Measurements from ENCODE around the gene ACSL1.
"Not testable (repeated sequence)": the region's sequence is repeated elsewhere in the genome, so short reads cannot be mapped to it uniquely, and the experiment has no call there.

Gene ACSL1

DNA sequence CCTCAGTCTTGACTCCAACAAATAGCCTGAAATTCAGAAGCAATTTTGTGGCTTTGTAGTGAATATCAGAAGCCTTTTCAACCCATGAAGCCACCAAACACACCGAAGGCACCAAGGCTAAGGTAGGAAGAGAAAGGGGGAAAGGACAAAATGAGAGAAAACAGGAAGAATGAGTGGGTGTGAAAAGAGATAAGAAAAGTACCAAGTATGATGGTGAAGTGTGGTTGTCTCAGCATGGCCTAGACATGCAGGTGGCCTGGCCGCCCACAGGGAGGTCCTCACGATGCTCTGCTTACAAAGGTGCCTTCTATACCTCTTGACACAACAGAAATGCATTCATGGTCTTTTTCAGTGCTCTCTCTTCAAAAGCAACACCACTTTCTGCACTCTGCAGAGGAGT is 34.9 kb downstream of the ACSL1 start:
- DNase-seq (ENCODE audit: low spot score), result no peak

GRCh38 chr4:184787766-184788503 is 37.8 kb downstream of the ACSL1 start:
- DNase-seq (ENCODE audit: low spot score), result no peak

DNA sequence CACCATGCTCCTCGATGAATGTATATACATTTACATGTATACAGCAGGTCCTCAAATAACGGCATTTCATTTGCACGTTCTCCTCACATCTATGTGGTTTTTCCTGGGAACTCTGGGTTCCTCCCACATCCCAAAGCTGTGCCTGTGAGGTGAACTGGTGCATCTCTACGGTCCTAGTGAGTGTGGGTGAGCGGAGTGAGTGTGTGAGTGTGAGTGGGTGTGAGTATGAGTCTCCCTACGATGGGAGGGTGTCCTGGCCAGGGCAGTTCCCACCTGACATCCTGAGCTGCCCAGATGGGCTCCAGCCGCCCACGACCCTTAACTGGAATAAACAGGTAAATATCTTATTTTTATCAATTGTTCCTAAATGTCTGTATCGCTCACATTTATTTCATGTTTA is 40.0 kb downstream of the ACSL1 start:
- DNase-seq (ENCODE audit: low spot score), result no peak

GRCh38 chr4:184784628-184785257 is 41.0 kb downstream of the ACSL1 start:
- DNase-seq (ENCODE audit: low spot score), result no peak

DNA sequence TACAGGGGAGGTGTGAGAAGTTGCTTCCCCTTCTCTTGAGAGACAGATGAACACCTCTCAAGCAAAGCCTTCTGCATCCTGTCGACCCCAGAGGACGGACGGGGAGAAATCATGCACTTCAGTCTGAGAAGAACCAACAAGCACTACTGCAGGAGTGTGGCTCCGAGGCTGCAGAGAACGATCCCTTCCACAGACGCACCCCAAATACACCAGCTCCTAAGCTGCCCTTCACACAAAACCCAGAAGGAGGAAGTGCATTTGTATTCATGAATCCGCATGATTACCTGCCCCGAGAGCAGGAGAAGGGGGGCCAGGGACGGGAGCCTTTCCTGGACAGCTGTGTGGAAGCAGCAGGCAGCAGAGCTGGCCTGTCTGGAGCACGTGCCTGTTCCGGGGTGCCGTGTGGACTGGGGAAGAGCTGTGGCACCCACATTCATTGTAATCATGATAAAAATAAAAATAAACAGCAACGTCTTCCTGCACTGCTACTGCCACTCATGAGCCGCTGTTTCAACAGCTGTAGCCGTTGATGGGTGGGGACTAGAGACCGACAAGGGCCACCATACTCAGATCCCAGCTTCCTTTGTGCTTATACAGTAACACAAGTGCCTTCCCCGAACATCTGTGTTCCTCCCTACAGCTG is 42.9 kb downstream of the ACSL1 start:
- no peak for DNase-seq (ENCODE audit: low spot score)

- DNase-seq (ENCODE audit: low spot score), result not testable (repeated sequence)
Measured at GRCh38 chr4:184779160-184779559, 46.6 kb downstream of the ACSL1 start.

DNA sequence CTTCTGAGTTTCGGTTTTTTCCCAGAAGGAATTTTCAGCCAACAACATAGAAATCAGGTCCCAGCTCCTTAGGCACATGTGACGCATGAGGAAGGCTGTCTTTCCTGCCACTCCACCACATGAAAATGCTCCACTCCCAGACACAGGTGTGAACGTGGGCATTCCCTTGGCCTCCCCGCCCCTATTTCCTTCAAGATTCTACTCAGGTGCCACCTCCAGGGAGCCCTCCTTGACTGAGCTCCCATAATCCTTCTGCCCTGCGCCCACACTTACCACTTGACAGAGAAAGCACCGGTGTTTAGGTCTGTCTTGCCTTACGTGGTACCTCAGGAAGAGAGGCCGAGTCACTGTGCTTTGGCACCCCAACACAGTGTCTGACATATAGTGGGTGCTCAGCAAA is 47.4 kb downstream of the ACSL1 start:
- no peak for DNase-seq (ENCODE audit: low spot score)

- no peak for DNase-seq (ENCODE audit: low spot score)
Measured at GRCh38 chr4:184776821-184777220, 48.9 kb downstream of the ACSL1 start.

DNA sequence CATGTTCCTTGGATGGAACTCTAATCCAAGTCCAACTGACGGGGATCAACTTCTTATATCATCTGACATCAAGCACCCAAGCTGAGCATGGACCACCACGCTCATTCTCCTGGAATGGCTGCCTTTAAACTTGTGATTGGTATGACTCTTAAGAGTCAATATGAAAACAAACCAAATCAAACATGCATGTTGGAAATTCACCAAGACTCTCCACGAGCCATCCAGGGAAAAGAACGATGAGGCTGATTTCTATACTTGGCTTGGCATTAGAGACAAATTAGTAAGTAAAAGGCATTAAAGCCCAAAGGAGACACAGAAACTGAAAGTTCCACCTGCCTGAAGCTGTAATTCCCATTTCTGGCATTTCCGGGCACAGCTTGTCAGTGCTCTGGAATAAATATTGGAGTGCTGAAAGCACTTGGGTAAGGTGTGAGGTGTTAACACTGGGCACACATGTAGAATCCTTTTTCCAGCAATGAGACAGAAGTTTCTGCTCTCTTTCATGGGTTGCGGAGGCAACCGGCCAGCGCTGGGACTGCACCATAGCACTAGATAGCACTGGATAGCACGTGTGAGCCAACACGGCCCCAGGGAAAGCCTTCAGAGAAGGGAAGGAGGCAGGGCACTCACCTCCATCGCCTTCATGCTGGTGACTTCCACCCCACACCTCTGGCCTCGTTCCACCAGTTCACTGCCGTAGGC is 49.8 kb downstream of the ACSL1 start:
- no peak for DNase-seq (ENCODE audit: low spot score)

- no peak for DNase-seq (ENCODE audit: low spot score)
Measured at GRCh38 chr4:184774152-184774551, 51.6 kb downstream of the ACSL1 start.

DNA sequence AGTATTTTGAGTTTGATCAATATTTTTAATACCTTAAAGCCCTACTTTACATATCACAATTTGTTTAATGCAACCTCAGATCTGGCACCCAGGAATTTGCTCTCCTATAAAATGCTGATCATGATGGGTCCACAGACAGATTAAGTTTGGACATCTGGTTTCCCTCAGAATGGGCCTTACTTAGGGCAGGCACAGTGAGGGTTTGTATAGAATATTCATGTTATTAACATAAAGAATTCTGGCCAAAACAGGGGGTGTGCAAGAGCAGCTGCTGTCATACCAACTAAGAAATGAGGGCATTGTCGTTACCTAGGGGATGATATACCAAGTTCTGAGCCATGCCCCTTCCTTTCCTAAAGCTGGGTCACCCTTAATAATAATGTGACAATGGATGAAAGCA is 54.4 kb downstream of the ACSL1 start:
- no peak for DNase-seq (ENCODE audit: low spot score)

GRCh38 chr4:184769141-184769765 is 56.5 kb downstream of the ACSL1 start:
- DNase-seq (ENCODE audit: low spot score), result no peak

GRCh38 chr4:184768296-184768695 is 57.5 kb downstream of the ACSL1 start:
- no peak for DNase-seq (ENCODE audit: low spot score)

DNA sequence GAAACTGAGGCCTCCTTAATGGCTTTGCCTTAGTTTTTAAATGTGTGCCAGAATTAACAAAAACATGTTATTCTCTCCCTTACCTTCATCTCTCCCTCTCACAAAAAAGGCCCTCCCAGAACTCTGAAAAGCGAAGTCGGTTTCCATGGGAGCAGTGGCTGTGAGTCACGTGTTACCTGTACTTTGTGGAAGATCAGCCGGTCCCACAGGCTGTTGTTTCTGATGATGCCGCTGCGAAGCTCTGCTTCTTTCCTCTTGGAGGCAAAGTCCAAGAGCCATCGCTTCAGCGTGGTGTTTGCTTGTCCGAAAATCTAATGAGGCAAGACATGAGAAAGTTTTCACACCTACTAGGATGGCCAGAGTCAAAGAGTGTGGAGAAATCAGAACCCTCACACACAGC is 59.3 kb downstream of the ACSL1 start:
- no peak for DNase-seq (ENCODE audit: low spot score)

DNA sequence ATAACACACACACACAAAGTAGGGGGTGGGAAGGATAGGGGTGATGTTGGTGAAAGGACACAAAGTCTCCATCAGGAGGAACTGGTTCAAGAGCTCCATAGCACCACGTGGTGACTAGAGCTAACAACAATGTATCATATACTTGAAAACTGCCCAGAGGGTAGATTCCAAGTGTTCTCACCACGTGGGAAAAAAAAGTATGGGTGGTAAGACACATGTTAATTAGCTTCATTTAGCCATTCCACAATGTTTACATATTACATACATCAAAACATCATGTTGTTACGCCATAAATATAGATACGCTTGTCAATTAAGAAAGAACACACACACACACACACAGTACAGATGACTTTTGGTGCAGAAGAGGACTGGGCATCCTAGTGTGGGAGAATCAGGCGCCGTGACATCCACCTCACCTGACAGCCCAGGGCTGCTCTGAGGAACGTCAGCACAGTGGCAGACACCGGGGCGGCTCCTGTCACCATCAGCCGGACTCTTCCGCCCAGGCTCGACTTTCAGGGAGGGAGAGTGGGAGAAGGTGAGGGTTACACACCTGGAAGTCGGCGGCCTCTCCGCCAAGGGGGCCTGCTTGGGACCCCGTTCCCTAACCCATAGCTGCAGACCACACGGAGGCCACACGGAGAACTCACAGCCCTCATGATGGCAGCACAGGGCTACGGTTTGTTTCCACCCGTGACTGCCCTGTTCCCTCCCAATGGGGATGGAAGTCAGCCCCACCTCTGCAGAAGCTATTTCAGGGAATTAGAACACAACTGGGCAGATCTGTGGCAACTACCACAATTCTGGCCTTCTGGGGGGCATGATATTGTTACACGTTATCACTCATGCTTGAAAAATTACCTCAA is 60.1 kb downstream of the ACSL1 start:
- DNase-seq (ENCODE audit: low spot score), result no peak

- DNase-seq (ENCODE audit: low spot score), result no peak
Measured at GRCh38 chr4:184764601-184765000, 61.2 kb downstream of the ACSL1 start.

DNA sequence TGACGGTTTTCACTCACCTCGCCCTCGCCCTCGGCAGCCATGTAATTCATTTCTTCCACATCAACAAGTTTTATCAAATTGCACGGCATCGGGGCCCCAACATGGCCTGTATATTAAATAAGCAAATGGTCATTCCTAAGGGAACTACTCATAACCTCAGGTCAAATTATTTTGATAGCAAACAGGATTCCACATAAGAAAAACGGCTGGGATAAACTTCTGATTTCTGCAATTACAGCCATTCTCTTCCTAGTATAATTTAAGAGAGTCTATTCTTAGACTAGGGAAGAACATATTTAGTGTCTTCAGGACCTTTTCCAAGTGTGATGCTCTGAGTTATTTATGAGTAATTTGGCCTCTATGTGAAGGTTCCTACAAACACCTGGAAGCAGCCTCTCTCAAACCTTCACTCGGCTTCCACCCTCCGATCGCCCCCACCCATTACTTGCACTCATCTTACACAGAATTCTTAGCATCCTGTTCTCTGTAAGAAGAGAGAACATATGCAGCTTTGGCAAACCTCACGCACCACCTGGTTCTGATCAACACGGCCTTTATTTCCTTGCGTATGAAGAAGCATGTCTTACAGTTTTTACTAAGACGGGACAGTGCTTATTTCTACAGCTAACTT is 62.5 kb downstream of the ACSL1 start:
- no peak for DNase-seq (ENCODE audit: low spot score)

GRCh38 chr4:184762100-184762499 is 63.7 kb downstream of the ACSL1 start:
- peak; percentile 52 for DNase-seq (ENCODE audit: low spot score)

- DNase-seq (ENCODE audit: low spot score), result no peak
Measured at GRCh38 chr4:184760681-184761080, 65.1 kb downstream of the ACSL1 start.

DNA sequence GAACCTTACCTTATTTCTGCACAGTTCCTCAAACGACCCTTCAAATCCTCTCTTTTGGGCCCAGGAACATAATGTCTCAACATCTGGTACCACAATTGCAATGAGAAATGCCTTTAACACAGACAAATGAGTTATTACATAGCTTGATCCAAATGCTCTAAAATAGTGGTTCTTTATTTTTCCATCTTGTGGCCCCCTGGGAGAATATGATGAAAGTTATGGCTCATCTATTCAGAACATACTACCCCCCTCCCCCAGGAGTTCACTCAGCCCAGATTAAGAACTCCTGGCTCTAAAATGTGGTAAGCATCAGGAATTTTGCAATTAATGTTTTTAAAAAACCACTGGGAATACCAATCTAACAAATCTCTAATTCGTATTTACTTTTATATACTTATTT is 68.0 kb downstream of the ACSL1 start:
- no peak for DNase-seq (ENCODE audit: low spot score)

DNA sequence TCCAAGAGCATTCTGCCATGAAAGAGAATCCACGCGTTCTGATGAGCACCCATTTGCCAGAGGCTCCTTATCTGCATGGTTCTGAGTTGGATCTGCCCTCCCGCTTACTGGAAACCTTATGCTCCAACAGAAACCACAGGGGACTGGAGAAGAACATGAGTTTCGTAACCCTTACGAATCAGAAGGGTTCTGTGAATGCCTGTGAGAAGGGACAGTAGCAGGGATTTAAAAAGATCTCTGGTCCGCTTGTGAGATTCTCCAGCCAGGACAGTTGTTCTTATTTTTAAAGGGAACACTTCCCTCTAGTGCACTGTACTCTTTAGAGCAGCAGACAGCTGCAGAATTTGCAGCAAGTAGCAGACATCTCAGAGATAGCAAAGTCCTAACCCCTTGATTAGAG is 69.4 kb downstream of the ACSL1 start:
- no peak for DNase-seq (ENCODE audit: low spot score)

All from CD4-positive, alpha-beta T cell treated with Interleukin-15 for 4 hours (primary cell).